Measurements from ENCODE around the gene IGF1.

IGF1 gene

DNA sequence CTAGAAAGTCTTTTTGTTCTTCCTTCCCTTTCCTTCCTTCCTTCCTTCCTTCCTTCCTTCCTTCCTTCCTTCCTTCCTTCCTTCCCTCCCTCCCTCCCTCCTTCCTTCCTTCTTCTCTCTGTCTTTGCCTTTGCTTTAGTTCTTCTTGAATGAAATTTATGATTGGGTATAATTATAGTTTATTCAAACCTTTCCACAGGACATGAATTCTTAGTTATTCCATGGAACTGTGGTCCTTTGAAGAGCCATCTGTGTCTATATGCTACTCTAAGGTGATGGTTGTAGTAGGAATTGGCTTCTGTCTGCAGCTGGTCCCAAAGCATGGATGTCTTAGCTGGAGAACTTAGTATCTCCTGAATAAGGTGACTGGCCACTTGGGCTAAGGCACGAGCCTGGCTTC is 64.8 kb downstream of the IGF1 start:
- TF ChIP-seq, protein P1, sequence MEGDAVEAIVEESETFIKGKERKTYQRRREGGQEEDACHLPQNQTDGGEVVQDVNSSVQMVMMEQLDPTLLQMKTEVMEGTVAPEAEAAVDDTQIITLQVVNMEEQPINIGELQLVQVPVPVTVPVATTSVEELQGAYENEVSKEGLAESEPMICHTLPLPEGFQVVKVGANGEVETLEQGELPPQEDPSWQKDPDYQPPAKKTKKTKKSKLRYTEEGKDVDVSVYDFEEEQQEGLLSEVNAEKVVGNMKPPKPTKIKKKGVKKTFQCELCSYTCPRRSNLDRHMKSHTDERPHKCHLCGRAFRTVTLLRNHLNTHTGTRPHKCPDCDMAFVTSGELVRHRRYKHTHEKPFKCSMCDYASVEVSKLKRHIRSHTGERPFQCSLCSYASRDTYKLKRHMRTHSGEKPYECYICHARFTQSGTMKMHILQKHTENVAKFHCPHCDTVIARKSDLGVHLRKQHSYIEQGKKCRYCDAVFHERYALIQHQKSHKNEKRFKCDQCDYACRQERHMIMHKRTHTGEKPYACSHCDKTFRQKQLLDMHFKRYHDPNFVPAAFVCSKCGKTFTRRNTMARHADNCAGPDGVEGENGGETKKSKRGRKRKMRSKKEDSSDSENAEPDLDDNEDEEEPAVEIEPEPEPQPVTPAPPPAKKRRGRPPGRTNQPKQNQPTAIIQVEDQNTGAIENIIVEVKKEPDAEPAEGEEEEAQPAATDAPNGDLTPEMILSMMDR (IDR thresholded peaks at IDR 0.05; ENCODE audit: low read depth, low read length, missing control alignments): no peak
- DNase-seq (ENCODE audit: extremely low read depth, low read depth): no peak
- H3K4me3 ChIP-seq (replicated peaks; ENCODE audit: low read depth, low read length): no peak overlapping the region

DNA sequence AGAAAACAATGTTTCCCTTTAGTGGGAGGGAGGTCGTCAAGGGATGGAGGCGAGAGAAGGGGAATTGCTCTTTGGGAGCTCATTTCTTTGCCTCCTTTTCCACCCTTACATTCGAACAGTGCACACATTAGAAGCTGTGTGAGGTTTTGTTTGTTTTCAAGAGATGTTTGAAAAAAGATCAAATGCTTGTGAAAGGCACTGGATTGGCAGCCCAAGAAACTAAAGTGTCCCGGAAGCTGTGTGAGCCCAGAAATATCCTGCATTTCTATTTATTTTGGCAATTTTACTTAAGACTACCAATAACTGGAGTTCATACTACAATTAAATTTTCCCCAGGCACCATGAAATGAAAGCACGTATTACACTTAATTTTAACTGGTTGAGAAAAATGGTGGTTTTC is 67.0 kb downstream of the IGF1 start:
- no peak overlapping the region for H3K4me3 ChIP-seq (replicated peaks; ENCODE audit: low read depth, low read length)
- TF ChIP-seq, protein P1 (IDR thresholded peaks at IDR 0.05; ENCODE audit: low read depth, low read length, missing control alignments): no peak
- no peak for DNase-seq (ENCODE audit: extremely low read depth, low read depth)

DNA sequence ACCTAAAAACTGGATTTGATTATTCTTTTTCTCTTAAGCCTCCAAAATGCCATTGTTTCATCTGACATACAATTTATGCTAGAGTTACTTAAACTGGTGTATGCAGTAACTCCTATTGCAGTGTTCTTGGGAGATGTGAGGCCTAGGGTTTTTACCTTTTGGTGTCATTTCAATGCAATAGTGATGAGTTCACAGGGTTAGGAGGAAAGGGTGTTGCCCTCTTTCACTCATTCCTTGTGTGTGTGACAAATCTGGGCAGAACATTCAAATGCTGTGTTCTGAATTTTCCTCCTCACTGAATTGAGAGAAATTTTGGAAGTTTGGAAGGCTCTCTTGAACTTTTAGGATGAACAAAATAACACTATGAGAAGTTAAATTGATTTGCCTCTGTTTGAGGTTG is 69.9 kb downstream of the IGF1 start:
- DNase-seq (ENCODE audit: extremely low read depth, low read depth): no peak
- H3K4me3 ChIP-seq (replicated peaks; ENCODE audit: low read depth, low read length): no peak overlapping the region
- TF ChIP-seq, protein P1 (IDR thresholded peaks at IDR 0.05; ENCODE audit: low read depth, low read length, missing control alignments): no peak

DNA sequence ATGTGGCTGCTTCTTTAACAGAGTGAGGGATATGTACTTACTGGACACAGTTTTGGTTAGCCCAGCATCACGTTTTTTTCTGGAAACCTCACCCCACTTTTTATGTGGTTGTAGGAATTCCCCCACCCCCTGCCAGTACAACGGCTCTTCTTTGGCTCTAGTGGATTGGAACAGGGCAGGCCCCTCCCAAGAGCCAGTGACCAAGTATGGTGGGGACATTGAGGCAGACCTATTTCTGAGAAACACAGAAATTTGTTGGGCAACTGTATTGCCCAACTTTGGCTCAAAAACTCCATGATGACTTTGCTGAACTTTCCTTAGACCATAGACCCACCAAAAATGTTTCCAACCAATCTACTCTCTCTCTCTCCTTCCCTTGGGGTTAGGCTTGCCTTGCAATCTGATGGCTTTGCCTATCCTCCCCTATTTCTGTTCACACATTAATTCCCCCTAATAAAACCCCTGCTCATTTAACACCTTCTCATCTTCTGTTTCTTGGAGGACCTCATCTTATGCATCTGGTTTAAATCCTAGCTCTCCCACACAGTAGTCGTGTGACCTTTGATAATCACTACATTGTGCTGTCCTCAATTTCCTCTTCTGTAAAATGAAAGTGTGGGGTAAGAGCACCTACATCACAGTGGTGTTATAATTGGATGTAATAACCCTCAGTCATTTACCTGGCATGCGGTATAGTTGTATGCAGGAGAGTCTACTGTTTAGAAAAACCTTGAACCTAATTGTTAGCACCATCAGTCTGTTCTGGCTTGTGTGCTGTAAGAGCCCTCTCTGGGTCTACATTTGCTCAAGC is 71.7 kb downstream of the IGF1 start:
- DNase-seq (ENCODE audit: extremely low read depth, low read depth): no peak
- no peak overlapping the region for H3K4me3 ChIP-seq (replicated peaks; ENCODE audit: low read depth, low read length)

DNA sequence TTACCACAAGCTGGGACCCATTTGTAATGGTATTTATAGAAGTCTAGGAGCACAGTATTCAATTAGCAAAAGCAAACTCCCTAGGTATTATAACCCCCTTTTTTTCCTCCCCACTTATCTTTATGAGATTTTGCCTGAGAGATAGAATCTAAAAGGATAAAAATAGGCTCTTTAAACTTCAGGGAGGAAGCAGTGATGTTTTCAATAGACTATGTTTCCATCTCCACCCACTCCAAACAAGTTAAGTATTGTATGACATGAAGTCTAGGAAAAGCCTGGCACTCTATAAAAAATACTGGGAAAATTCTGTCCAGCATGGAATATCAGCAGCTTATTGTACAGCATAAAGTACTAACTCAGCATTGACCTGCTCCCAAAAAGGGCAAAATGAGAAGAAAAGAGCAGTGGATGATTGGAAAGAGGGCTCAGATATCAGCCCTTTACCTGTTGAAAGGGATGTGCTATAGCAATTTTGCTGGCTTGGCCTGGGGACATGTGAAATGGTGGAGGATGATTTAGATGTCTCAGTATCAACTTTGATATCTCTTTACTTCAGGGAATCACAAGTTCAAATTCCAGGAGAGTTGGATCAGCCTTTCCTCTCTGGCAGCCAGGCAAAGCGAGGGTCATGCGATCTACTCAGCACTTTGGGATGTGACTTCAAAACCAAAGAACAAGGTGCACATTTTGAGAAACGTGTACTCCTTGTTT is 72.4 kb downstream of the IGF1 start:
- TF ChIP-seq, protein P1 (IDR thresholded peaks at IDR 0.05; ENCODE audit: low read depth, low read length, missing control alignments): no peak
- DNase-seq (ENCODE audit: extremely low read depth, low read depth): no peak

More for the DNA sequence above, 71.7 kb downstream of the IGF1 start:
- TF ChIP-seq, protein P1 (IDR thresholded peaks at IDR 0.05; ENCODE audit: low read depth, low read length, missing control alignments): no peak

DNA sequence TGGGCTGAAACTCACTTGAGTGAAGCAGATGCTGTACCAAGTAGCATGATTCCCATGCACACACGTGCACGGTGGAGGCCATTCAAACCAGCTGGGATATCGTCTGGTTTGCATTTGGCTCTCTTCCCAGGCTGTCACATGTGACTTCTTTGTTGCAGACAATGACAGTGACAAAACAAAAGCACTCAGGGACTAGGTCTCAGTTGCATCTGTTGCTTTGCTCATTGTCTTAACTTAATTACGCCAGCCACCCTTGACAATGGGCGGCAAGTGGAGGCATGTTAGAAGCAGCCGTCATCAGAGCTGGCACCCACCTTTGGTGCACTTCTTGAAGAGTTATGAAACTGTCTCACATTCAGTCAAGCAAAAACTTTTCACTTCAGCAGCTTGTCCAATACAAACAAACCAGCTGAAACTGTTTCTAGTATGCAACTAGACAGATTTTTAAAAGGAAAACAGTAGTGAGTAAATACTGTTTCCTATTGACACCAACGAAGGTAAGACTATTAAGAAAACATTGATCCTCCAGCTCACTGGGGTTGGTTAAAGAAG is 74.3 kb downstream of the IGF1 start:
- DNase-seq (ENCODE audit: extremely low read depth, low read depth): peak; percentile 40
- TF ChIP-seq, protein P1 (IDR thresholded peaks at IDR 0.05; ENCODE audit: low read depth, low read length, missing control alignments): no peak
- no peak overlapping the region for H3K4me3 ChIP-seq (replicated peaks; ENCODE audit: low read depth, low read length)

More for the DNA sequence above, 72.4 kb downstream of the IGF1 start:
- H3K4me3 ChIP-seq (replicated peaks; ENCODE audit: low read depth, low read length): no peak overlapping the region
